Activated naive CD4-positive, alpha-beta T cell treated with anti-CD3 and anti-CD28 coated beads, Interleukin-2, amount 50 U/mL, for 72 hours (primary cell): Measurements from ENCODE around the gene DIAPH3. TPM values are rescaled to one million over a fixed set of nuclear protein-coding genes. Genes with fewer than 3 reads are reported as not detected.

Experiments
- ATAC-seq, 2 donors: fragments of 150-1000 bp; cut with Tn5 transposase; 2 replicates each; pipeline ENCODE4 v1.10.0; 2021; ENCODE audit warnings: mild to moderate bottlenecking in 2 of 2, moderate library complexity in 2 of 2
- DNase-seq, 2 donors: peaks; one replicate each; pipeline ENCODE4 v3.0.0; 2021 to 2022; ENCODE audit warnings: low spot score in 2 of 2
- H3K27ac Mint-ChIP-seq, 2 donors: one replicate each; pipeline ENCODE4 v1.8.0; 2022; ENCODE audit warnings: mild to moderate bottlenecking in 2 of 2, mixed read lengths in 2 of 2
- H3K36me3 Mint-ChIP-seq, 2 donors: one replicate each; pipeline ENCODE4 v1.8.0; 2022; ENCODE audit warnings: mixed read lengths in 2 of 2
- H3K9me3 Mint-ChIP-seq, 2 donors: one replicate each; pipeline ENCODE4 v1.8.0; 2022; ENCODE audit warnings: mixed read lengths in 2 of 2
- total RNA-seq, 2 donors: library from RNA; stranded (reverse); gene quantifications; one replicate each; pipeline ENCODE4 v1.2.3, GENCODE V29; 2022

DIAPH3 gene
- total RNA-seq, 2 donors from 2014 or later, result 31.3 to 36.8 TPM

- DNase-seq (no peak), ATAC-seq (no peak)
- no peaks in the 10 kb centered on the region for H3K36me3 Mint-ChIP-seq
- H3K9me3 Mint-ChIP-seq, result no peaks in the 10 kb centered on the region
- no peak overlapping the region for H3K27ac Mint-ChIP-seq
These were observed 392.5 kb downstream of the DIAPH3 start for GRCh38 chr13:59771272-59771671.

GRCh38 chr13:59770451-59770850 lies 393.3 kb downstream of the DIAPH3 start:
- DNase-seq (no peak), ATAC-seq (no peak)
- H3K36me3 Mint-ChIP-seq, result no peaks in the 10 kb centered on the region
- no peak overlapping the region for H3K27ac Mint-ChIP-seq
- no peaks in the 10 kb centered on the region for H3K9me3 Mint-ChIP-seq

DNA sequence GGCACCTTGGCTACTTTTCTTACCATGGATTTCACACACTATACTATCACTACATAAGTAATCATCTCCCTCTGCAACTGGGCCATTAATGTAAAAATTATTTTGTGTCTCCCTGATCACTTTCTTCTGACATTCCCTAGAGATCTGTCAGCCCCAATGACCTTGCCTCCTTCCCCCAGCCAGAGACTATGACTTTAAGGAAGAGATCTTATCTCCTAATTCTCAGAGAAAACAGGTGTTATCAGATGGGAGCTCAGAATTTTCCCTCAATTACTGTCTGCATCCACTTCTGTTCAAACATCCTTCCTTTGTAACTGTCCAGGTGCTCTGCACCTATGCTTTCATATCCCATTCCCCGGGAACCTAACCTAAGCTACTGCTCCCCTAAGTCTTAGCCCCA lies 397.5 kb downstream of the DIAPH3 start:
- DNase-seq, result no peak
- H3K27ac Mint-ChIP-seq, result no peak overlapping the region
- H3K36me3 Mint-ChIP-seq, result no peaks in the 10 kb centered on the region
- no peaks in the 10 kb centered on the region for H3K9me3 Mint-ChIP-seq
- ATAC-seq, result no peak

DNA sequence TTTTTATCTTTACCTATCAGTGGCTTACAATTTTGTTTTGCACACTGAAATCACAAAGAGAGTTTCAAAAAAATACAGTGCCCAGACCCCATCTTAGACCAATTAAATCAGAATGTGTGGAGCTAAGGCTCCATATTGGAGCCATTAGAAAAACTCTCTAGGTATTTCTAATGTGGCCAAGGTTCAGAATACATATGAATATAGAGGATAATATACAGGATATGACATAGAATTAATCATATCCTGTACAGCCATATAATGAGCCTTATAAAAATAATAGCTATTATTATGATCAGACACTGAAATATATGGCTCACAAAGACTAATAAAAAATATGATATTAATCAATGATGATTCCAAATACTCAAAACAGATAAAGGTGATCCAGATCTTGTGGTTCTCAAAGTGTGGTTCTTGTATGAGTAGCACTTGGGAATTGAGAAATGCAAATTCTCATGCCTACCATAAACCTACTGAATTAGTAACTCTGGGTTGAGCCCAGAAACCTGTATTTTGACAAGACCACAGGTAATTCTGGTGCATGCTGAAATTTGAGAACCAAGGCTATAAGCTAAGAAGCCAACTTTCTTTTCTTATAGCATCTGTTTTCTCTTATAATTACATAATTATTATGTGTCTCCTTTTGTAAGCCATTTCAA lies 408.0 kb downstream of the DIAPH3 start:
- Mint-ChIP-seq H3K27ac (no peak overlapping the region), H3K9me3 (no peaks in the 10 kb centered on the region), H3K36me3 (no peaks in the 10 kb centered on the region)
- peak in 1 of 2 donors; percentile 38 for ATAC-seq
- no peak for DNase-seq

DNA sequence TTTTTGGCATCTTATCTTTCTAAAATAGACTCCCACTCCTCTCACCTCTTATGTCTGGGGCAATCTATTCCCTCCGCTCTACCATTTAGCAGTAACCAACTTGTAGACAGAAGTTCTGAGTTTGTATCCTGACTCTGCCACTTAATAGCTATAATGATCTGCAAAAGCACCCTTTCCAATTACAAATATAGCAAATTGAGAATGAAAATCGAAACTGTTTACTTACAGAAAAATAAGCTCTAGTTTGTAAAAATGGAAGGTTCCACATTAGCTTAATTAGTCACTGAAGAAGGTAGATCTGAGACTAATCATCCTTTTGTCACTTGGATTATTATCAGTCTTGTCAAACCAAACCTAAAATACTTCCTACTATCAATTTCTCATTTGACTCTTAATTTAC lies 409.3 kb downstream of the DIAPH3 start:
- H3K36me3 Mint-ChIP-seq, result no peaks in the 10 kb centered on the region

DNA sequence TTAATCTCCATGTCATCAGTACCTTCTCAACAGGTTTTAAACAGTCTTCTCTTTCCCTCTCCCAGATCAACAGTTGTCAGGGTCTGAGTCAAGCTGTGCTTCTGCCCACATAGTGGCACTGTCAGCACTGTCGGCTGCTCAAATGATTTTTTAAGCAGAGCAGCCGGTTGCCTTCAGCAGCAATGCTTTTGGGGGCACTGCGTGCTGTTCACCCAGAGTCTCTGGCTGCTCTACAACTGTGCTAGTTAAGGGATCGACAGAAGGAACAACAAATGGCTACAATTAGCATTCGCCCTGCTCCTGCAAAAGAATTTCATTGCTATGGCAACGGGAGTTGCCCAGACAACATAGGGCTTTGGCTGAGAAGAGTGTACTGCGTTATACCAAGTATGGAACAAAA lies 412.9 kb downstream of the DIAPH3 start:
- no peak overlapping the region for H3K27ac Mint-ChIP-seq
- H3K9me3 Mint-ChIP-seq, result no peaks in the 10 kb centered on the region
- ATAC-seq, result no peak
- DNase-seq, result no peak
- no peaks in the 10 kb centered on the region for H3K36me3 Mint-ChIP-seq

More for the DNA sequence above, 409.3 kb downstream of the DIAPH3 start:
- no peaks in the 10 kb centered on the region for H3K9me3 Mint-ChIP-seq
- ATAC-seq (no peak), DNase-seq (no peak)
- no peak overlapping the region for H3K27ac Mint-ChIP-seq

- Mint-ChIP-seq H3K9me3 (no peaks in the 10 kb centered on the region), H3K27ac (no peak overlapping the region)
- no peak for ATAC-seq
These were observed 415.7 kb downstream of the DIAPH3 start for GRCh38 chr13:59748046-59748445.

DNA sequence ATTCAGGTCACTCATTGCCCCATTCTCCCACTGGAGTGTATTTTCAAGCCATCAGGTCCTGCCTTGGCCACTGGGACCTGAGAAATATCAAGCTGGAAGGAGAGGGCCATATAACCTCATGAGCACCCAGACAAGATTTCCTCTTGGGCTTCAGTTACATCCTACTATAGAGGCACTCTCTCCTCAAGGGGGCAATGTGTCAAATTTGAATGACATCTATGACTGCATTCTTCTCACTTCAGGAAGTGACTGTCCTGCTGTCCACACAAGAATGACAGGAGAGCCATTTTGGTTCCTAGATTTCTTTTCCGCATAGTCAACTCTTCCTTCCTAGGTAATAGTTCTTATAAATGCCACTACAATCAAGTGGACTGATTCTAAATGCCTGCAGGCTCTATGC lies 416.2 kb downstream of the DIAPH3 start:
- ATAC-seq (peak in 1 of 2 donors; percentile 40), DNase-seq (no peak)
- no peaks in the 10 kb centered on the region for H3K36me3 Mint-ChIP-seq
- no peaks in the 10 kb centered on the region for H3K9me3 Mint-ChIP-seq
- no peak overlapping the region for H3K27ac Mint-ChIP-seq

More at GRCh38 chr13:59748046-59748445, 415.7 kb downstream of the DIAPH3 start:
- no peaks in the 10 kb centered on the region for H3K36me3 Mint-ChIP-seq
- no peak for DNase-seq

DNA sequence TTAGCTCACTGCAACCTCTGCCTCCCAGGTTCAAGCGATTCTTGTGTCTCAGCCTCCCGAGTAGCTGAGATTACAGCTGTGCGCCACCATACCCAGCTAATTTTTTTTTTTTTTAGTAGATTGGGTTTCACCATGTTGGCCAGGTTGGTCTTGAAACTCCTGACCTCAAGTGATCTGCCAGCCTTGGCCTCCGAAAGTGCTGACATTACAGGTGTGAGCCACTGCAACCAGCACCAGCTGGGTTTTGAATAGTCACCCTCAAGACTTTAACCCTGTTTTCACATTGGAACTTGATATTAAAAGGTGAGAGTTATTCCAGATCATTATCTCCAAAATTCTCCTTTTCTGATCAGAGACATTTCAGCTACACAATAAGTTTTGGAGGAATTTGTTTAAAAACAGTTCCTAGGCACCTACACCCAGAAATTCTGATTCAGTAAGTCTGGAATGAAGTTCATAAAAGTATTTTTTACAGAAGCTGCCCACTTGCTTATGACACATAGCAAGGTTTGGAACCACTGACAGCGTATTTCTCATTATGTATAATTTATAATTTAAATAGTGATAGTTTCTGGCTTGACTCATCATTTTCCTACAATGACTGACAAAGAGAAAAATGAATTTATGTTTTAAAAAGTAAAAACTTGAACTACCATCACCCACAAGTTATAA lies 417.3 kb downstream of the DIAPH3 start:
- DNase-seq (no peak), ATAC-seq (peak in 1 of 2 donors; percentile 84)
- Mint-ChIP-seq H3K9me3 (no peaks in the 10 kb centered on the region), H3K36me3 (no peaks in the 10 kb centered on the region), H3K27ac (no peak overlapping the region)

DNA sequence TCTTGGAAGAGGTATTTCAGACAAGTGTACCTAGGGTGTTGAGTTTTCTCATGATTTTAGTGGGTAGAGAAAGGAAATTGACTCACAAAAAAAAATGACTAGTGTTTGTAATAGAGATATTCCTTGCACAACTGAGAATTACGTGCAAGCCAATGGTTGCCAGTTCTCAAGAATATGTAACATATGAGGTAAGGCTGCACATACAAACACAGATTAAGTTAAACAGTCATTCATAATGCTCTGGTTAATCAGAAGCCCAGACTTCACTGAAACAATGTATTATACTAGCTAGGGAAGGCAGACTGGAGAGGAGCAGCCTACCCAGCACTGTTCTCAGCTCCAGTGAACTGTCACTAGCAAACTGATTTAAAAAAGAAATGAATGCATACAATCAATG lies 418.3 kb downstream of the DIAPH3 start:
- ATAC-seq, result peak in 1 of 2 donors; percentile 19
- H3K36me3 Mint-ChIP-seq, result no peaks in the 10 kb centered on the region
- no peak overlapping the region for H3K27ac Mint-ChIP-seq

GRCh38 chr13:59744747-59745391 lies 418.9 kb downstream of the DIAPH3 start:
- ATAC-seq (no peak), DNase-seq (no peak)
- Mint-ChIP-seq H3K36me3 (no peaks in the 10 kb centered on the region), H3K9me3 (no peaks in the 10 kb centered on the region), H3K27ac (peak overlapping the region in 1 of 2 donors; percentile 1)

More for the DNA sequence above, 418.3 kb downstream of the DIAPH3 start:
- no peak for DNase-seq
- H3K9me3 Mint-ChIP-seq, result no peaks in the 10 kb centered on the region

- ATAC-seq (no peak), DNase-seq (no peak)
- no peaks in the 10 kb centered on the region for H3K36me3 Mint-ChIP-seq
- H3K27ac Mint-ChIP-seq, result no peak overlapping the region
- H3K9me3 Mint-ChIP-seq, result no peaks in the 10 kb centered on the region
These were observed 420.5 kb downstream of the DIAPH3 start for GRCh38 chr13:59743195-59743594.

DNA sequence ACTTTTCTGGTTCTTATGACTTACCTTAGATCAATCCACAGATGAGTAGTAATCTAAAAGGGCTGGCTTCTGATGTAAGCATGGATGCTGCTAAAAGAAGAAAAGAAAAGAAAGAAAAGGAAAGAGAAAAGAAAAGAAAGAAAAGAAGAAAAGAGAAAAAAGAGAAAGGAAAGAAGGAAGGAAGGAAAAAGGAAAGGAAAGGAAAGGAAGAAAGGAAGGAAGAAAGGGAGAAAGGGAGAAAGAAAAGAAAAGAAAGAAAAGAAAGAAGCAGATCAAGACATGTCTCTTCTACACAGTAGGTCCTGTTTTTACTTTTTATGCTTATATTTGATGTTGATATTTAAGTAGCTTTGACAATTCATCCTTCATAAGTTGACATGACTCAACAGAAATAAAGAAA lies 421.3 kb downstream of the DIAPH3 start:
- Mint-ChIP-seq H3K27ac (no peak overlapping the region), H3K36me3 (no peaks in the 10 kb centered on the region), H3K9me3 (no peaks in the 10 kb centered on the region)
- ATAC-seq (no peak), DNase-seq (no peak)

GRCh38 chr13:59738921-59739320 lies 424.8 kb downstream of the DIAPH3 start:
- ATAC-seq (no peak), DNase-seq (no peak)
- Mint-ChIP-seq H3K9me3 (no peaks in the 10 kb centered on the region), H3K36me3 (no peaks in the 10 kb centered on the region), H3K27ac (no peak overlapping the region)

- ATAC-seq, result peak in 1 of 2 donors; percentile 56
- no peaks in the 10 kb centered on the region for H3K36me3 Mint-ChIP-seq
- no peak for DNase-seq
These were observed 429.3 kb downstream of the DIAPH3 start for GRCh38 chr13:59734393-59734792.

GRCh38 chr13:59733744-59734143 lies 430.0 kb downstream of the DIAPH3 start:
- H3K27ac Mint-ChIP-seq, result no peak overlapping the region
- DNase-seq, result no peak
- no peaks in the 10 kb centered on the region for H3K9me3 Mint-ChIP-seq
- H3K36me3 Mint-ChIP-seq, result no peaks in the 10 kb centered on the region
- ATAC-seq, result no peak

More at GRCh38 chr13:59734393-59734792, 429.3 kb downstream of the DIAPH3 start:
- H3K9me3 Mint-ChIP-seq, result no peaks in the 10 kb centered on the region
- H3K27ac Mint-ChIP-seq, result no peak overlapping the region

DNA sequence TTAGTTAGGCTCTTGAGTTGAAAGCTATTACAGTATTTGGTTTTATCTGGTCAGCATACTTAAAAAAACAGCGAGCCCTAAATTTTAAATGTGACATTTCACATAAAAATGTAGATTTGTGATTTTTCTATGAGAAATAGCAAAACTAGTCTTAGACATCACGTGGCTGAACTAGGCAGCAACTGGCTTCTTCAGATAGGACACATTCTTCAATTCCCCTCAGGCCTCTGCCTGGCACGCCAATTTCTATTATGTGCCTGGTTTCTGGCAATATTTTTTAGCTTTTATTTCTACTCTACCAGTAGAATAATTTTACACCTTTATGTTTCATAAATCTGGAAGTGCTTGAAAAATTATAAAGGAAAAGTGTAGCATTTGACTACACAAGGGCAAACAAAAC lies 433.7 kb downstream of the DIAPH3 start:
- ATAC-seq (no peak), DNase-seq (no peak)
- no peak overlapping the region for H3K27ac Mint-ChIP-seq
- no peaks in the 10 kb centered on the region for H3K9me3 Mint-ChIP-seq
- H3K36me3 Mint-ChIP-seq, result no peaks in the 10 kb centered on the region
